Adrenal gland (tissue), 12 donors: ENCODE measurements around the gene ABI1. TPM values are rescaled to one million over a fixed set of nuclear protein-coding genes. Genes with fewer than 3 reads are reported as not detected.

Experiments
- DNase-seq, 7 donors: peaks; one replicate each; pipeline ENCODE4 v3.0.0-alpha.2; 2019 to 2020
- H3K27ac ChIP-seq, 5 donors: fragments of 200-600 bp; sonication (generic) in 4 of 5; 1 replicate in 3 of 5; 2 replicates in 2 of 5; pipeline versions ENCODE4 v1.5.1 to v1.8.0; 2016 to 2020; ENCODE audit warnings: mild to moderate bottlenecking in 1 of 5
- H3K27me3 ChIP-seq: fragments of 200-600 bp; 2 replicates; pipeline ENCODE4 v1.8.0; 2021
- H3K36me3 ChIP-seq, 2 donors: fragments of 200-600 bp; replicated peaks in 1 of 2; 1 replicate in 1 of 2; 2 replicates in 1 of 2; pipeline versions ENCODE4 v1.5.1 to v1.8.0; 2018 to 2022
- H3K4me1 ChIP-seq, 2 donors: fragments of 200-600 bp; replicated peaks in 1 of 2; 1 replicate in 1 of 2; 2 replicates in 1 of 2; pipeline versions ENCODE4 v1.5.1 to v1.8.0; 2018 to 2021
- H3K4me3 ChIP-seq, 4 donors: fragments of 200-600 bp; sonication (generic) in 3 of 4; one replicate each; pipeline ENCODE4 v1.5.1; 2016 to 2018
- H3K9me3 ChIP-seq, 3 donors: fragments of 200-600 bp; sonication (generic) in 1 of 3; replicated peaks in 1 of 3; 1 replicate in 2 of 3; 2 replicates in 1 of 3; pipeline versions ENCODE4 v1.5.1 to v1.8.0; 2016 to 2021
- POLR2A ChIP-seq, 2 donors: fragments of 450-650 bp; IDR thresholded peaks; one replicate each; pipeline ENCODE4 v1.6.1; 2017; ENCODE audit warnings: antibody characterized with exemption in 2 of 2, mild to moderate bottlenecking in 2 of 2, moderate library complexity in 1 of 2
- WGBS, 4 donors: extraction: QIAGEN DNeasy Blood & Tissue Kit in 2 of 4; methylation state at CpG; one replicate each; pipeline versions ENCODE4 v1.1.5 to v1.1.7; 2013 to 2017; 5-methylcytosine and 5-hydroxymethylcytosine counted together
- intact Hi-C, 2 donors: fragments of 100-400 bp; cut with DNase I; formaldehyde crosslinking; loops; one replicate each; pipeline versions ENCODE4 v1.14.1 to v1.15.0; 2022 to 2023
- polyA plus RNA-seq, 3 donors: library from polyadenylated mRNA; stranded (reverse); fragments of 200-250 nt in 2 of 3; fragments of 350-450 nt in 1 of 3; fragmentation: Illumina TruSeq in 1 of 3; extraction: RNeasy Lipid Tissue Mini Kit (QIAGEN cat#74804) in 1 of 3; gene quantifications; one replicate each; pipeline ENCODE4 v1.2.3, GENCODE V29; 2013 to 2014
- total RNA-seq, 9 donors: library from RNA; depleted of rRNA in 4 of 9; stranded (reverse); fragments of >200 nt in 4 of 9; fragments of 120-200 nt in 1 of 9; fragmentation: NEBNext Ultra II Directional in 1 of 9; extraction: Animal tissue kit (Norgen Biotek cat#: 25700) in 1 of 9; gene quantifications; one replicate each; pipeline versions ENCODE4 v1.1.0 to v1.2.4, GENCODE V29; 2013 to 2023
- TF ChIP-seq, protein P1 (sequence below), 6 experiments: fragments of 450-650 bp in 4 of 6; fragments of 200-600 bp in 2 of 6; sonication (generic) in 1 of 6; IDR thresholded peaks; 1 replicate in 5 of 6; 2 replicates in 1 of 6; pipeline versions ENCODE4 v1.5.1 to v1.8.0; 2016 to 2021; ENCODE audit warnings: antibody characterized with exemption in 6 of 6, mild to moderate bottlenecking in 2 of 6, moderate library complexity in 1 of 6
- donor health status: healthy with polysubstance abuse.
- donor health status: Bipolar disorder and iron deficiency.
- donor health status: DM: yes; HTN: yes; CAD: no.
- donor health status: DM: no; HTN: no; CAD: no.
- donor health status: DM: no; HTN: no; CAD: no.
- donor health status: DM: yes; HTN: yes; CAD: no.

Gene ABI1
- total and polyA plus RNA-seq, 12 donors, result 13.3 to 38.9 (median 31.1) TPM

DNA sequence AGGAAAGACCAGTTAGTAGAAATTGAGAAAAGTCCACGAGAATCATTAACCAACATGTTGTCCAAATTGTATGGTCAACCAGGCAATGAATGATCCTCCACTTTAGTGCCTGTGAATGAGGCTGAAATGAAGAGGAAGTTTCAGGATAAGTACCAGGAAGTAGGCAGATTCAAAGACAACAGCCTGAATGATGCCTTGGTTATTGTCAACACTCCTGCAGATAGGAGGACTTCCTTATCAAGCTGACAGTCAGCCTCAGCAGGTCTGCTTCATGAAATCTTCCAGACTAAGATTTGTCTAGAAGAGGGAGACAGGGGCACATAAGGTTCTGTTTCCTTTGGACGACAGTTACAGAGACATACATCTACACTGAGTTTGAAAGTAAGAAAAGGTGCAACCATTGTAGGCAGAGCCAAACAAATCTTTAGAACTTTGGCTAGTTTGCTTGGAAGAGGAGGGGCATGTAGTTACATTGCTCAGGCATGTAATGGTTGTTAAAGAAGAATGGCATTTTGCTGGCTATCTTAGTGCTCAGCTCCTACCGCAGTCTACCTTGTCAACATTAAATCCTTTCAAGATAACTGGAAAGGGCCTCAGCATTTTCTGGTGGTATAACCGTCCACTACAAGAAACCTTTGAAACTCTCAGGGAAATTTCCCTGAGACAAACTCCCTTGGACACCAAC lies 81.4 kb downstream of the ABI1 start:
- 89 to 99% (median 92%) methylated on average over 4 of the region's 4 CpGs for WGBS, 4 donors
- intact Hi-C loops, result no loop called here
- Histone ChIP-seq H3K36me3 (no peaks in the 10 kb centered on the region), H3K9me3 (no peaks in the 10 kb centered on the region), H3K27ac (no peak overlapping the region), H3K4me3 (no peak overlapping the region), H3K27me3 (no peaks in the 10 kb centered on the region), H3K4me1 (peaks cover 6 to 12% of the 10 kb centered on the region in 2 donors)
- no peak for DNase-seq
- no peak for TF ChIP-seq POLR2A (IDR thresholded peaks at IDR 0.05)
- TF ChIP-seq, protein P1, sequence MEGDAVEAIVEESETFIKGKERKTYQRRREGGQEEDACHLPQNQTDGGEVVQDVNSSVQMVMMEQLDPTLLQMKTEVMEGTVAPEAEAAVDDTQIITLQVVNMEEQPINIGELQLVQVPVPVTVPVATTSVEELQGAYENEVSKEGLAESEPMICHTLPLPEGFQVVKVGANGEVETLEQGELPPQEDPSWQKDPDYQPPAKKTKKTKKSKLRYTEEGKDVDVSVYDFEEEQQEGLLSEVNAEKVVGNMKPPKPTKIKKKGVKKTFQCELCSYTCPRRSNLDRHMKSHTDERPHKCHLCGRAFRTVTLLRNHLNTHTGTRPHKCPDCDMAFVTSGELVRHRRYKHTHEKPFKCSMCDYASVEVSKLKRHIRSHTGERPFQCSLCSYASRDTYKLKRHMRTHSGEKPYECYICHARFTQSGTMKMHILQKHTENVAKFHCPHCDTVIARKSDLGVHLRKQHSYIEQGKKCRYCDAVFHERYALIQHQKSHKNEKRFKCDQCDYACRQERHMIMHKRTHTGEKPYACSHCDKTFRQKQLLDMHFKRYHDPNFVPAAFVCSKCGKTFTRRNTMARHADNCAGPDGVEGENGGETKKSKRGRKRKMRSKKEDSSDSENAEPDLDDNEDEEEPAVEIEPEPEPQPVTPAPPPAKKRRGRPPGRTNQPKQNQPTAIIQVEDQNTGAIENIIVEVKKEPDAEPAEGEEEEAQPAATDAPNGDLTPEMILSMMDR (IDR thresholded peaks at IDR 0.05), result no peak

DNA sequence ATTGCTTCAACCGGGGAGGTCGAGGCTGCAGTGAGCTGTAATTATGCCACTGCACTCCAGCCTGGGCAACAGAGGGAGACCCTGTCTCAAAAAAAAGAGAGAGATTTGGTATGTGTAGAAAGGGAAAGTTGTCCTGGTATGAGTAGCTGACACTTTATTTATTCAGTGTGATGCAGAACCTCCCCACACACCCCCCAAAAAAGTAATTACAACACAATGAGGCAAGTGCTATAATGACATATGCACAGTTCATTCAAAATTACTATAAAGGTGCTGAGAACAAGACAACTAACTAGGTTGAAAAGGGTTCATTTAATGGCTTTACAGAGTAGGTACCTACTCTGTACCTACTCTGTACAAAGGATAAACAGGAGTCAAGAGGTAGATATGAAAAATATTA lies 83.1 kb downstream of the ABI1 start:
- Histone ChIP-seq H3K36me3 (no peaks in the 10 kb centered on the region), H3K4me1 (peaks cover 6 to 9% of the 10 kb centered on the region in 2 donors), H3K9me3 (no peaks in the 10 kb centered on the region), H3K27ac (no peak overlapping the region), H3K4me3 (no peak overlapping the region), H3K27me3 (no peaks in the 10 kb centered on the region)
- no peak for TF ChIP-seq POLR2A (IDR thresholded peaks at IDR 0.05)
- TF ChIP-seq, protein P1 (IDR thresholded peaks at IDR 0.05), result no peak
- no peak for DNase-seq
- intact Hi-C loops, result no loop called here
- 79 to 100% (median 95%) methylated on average over 2 of the region's 2 CpGs for WGBS, 4 donors

DNA sequence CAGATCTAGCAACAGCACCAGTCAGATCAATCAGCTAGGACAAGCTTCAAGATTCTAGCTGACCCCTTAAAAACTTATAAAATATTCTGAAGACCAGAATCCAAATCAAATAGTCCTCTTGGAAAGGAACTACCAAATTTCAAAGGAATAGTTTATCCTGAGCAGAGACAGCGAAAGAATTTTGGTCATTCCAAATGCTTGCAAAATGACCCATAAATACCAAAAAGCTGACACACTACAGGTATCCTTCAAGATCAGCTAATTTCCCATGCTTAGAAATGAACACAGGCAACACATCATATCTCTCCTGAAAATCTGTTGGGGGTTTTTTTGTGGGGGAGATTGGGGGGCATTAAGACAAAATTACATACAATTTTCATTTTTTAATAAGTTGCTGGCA lies 84.5 kb downstream of the ABI1 start:
- intact Hi-C loops, result no loop called here
- H3K27me3 ChIP-seq, result no peaks in the 10 kb centered on the region
- no peaks in the 10 kb centered on the region for H3K36me3 ChIP-seq
- H3K4me3 ChIP-seq, result no peak overlapping the region
- no peak overlapping the region for H3K27ac ChIP-seq
- no peaks in the 10 kb centered on the region for H3K9me3 ChIP-seq
- DNase-seq, result no peak
- WGBS, 4 donors, result 92 to 96% (median 96%) methylated on average over 1 of the region's 1 CpG
- peaks cover 5 to 8% of the 10 kb centered on the region in 2 donors for H3K4me1 ChIP-seq
- TF ChIP-seq, protein P1 (IDR thresholded peaks at IDR 0.05), result no peak
- TF ChIP-seq POLR2A (IDR thresholded peaks at IDR 0.05), result no peak

DNA sequence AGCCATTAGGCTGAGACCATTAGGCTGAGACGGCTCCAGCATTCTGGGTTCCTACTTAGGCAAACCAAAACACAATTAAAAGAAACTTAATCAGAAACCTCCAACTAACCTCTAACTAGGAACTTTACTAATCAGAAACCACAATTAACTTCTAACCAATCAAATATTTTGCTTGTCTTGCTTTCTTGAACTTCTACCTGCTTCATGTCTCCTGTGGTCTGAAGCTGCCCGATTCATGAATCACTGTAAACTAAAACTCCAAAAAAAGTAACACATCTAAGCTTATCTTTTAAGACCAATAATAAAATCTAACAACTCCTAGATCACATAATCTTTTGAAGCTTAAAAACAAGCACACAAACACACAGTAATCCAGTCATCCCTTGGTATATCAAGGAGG lies 87.1 kb downstream of the ABI1 start:
- intact Hi-C loops, result no loop called here
- TF ChIP-seq POLR2A (IDR thresholded peaks at IDR 0.05), result no peak
- TF ChIP-seq, protein P1 (IDR thresholded peaks at IDR 0.05), result no peak
- H3K27ac ChIP-seq, result no peak overlapping the region
- H3K4me1 ChIP-seq, result no peaks in the 10 kb centered on the region
- WGBS, 4 donors, result 92 to 94% (median 94%) methylated on average over 2 of the region's 2 CpGs
- H3K27me3 ChIP-seq, result no peaks in the 10 kb centered on the region
- no peak overlapping the region for H3K4me3 ChIP-seq
- no peaks in the 10 kb centered on the region for H3K9me3 ChIP-seq
- peaks cover 0 to 1% of the 10 kb centered on the region in 2 donors for H3K36me3 ChIP-seq
- DNase-seq, result no peak
